Neural cell (in vitro differentiated cells): ENCODE measurements around the gene STUM. TPM values are rescaled to one million over a fixed set of nuclear protein-coding genes. Genes with fewer than 3 reads are reported as not detected.
A peak's percentile ranks its signal among the peaks of the same experiment; 100 is the strongest.

Source experiments
- H2AFZ ChIP-seq: fragments of 200-600, 300-800 bp; sonication (generic), shearing (Covaris generic); 2 replicates; pipeline ENCODE4 v1.6.0; 2014; ENCODE audit warnings: low read depth, mild to moderate bottlenecking, antibody characterized with exemption, low read length, moderate library complexity
- H3F3A ChIP-seq: fragments of 200-600 bp; shearing (Covaris generic); 2 replicates; pipeline ENCODE4 v1.6.1; 2016; ENCODE audit warnings: mild to moderate bottlenecking, moderate library complexity, mixed read lengths, antibody characterized with exemption, low read length; ENCODE audit not compliant: insufficient read depth, poor library complexity, severe bottlenecking
- H3K27ac ChIP-seq: fragments of 200-600, 300-800 bp; sonication (generic), shearing (Covaris generic); 2 replicates; pipeline ENCODE4 v1.5.1; 2014; ENCODE audit warnings: mild to moderate bottlenecking, low read length, moderate library complexity
- H3K27me3 ChIP-seq: fragments of 300-800, 200-600 bp; sonication (generic), shearing (Covaris generic); 2 replicates; pipeline ENCODE4 v1.6.0; 2014; ENCODE audit warnings: mild to moderate bottlenecking, low read depth, low read length, moderate library complexity; ENCODE audit not compliant: insufficient read depth
- H3K36me3 ChIP-seq: fragments of 300-800, 200-600 bp; sonication (generic), shearing (Covaris generic); 2 replicates; pipeline ENCODE4 v1.5.1; 2014; ENCODE audit warnings: mild to moderate bottlenecking, antibody characterized with exemption, low read length, moderate library complexity; ENCODE audit not compliant: insufficient read depth
- H3K4me2 ChIP-seq: fragments of 300-800, 200-600 bp; sonication (generic), shearing (Covaris generic); 2 replicates; pipeline ENCODE4 v1.6.0; 2014; ENCODE audit warnings: mild to moderate bottlenecking, low read length
- H3K4me3 ChIP-seq: fragments of 300-800, 200-600 bp; sonication (generic), shearing (Covaris generic); 2 replicates; pipeline ENCODE4 v1.5.1; 2014; ENCODE audit warnings: mild to moderate bottlenecking, low read length, moderate library complexity
- H3K79me2 ChIP-seq: fragments of 200-600 bp; shearing (Covaris generic); replicated peaks from 2 replicates; pipeline ENCODE4 v1.6.0; 2014; ENCODE audit warnings: mild to moderate bottlenecking, low read length, moderate library complexity; ENCODE audit not compliant: insufficient read depth
- H3K9ac ChIP-seq: fragments of 300-800, 200-600 bp; sonication (generic), shearing (Covaris generic); 2 replicates; pipeline ENCODE4 v1.6.1; 2016; ENCODE audit warnings: mild to moderate bottlenecking, low read length, mixed read lengths
- H3K9me2 ChIP-seq: fragments of 200-600 bp; shearing (Covaris generic); 2 replicates; pipeline ENCODE4 v1.6.1; 2016; ENCODE audit warnings: mild to moderate bottlenecking, low read length, mixed read lengths; ENCODE audit not compliant: insufficient read depth
- H3K9me3 ChIP-seq: fragments of 200-600, 300-800 bp; sonication (generic), shearing (Covaris generic); 2 replicates; pipeline ENCODE4 v1.6.1; 2016; ENCODE audit warnings: mild to moderate bottlenecking, mixed run types, low read length, moderate library complexity, mixed read lengths
- H4K20me1 ChIP-seq: fragments of 200-600 bp; shearing (Covaris generic); 2 replicates; pipeline ENCODE4 v1.6.1; 2016; ENCODE audit warnings: mild to moderate bottlenecking, mixed run types; ENCODE audit not compliant: insufficient read depth
- CTCF ChIP-seq: fragments of 450-650 bp; IDR thresholded peaks from 2 replicates; pipeline ENCODE4 v1.5.1; 2014; ENCODE audit warnings: antibody characterized with exemption, mild to moderate bottlenecking, moderate library complexity; ENCODE audit not compliant: poor library complexity, severe bottlenecking
- EP300 ChIP-seq: fragments of 450-650 bp; conservative IDR thresholded peaks from 2 replicates; pipeline ENCODE4 v1.6.1; 2014; ENCODE audit warnings: antibody characterized with exemption, mild to moderate bottlenecking, moderate library complexity; ENCODE audit not compliant: poor library complexity, severe bottlenecking
- EZH2 ChIP-seq: fragments of 200-600, 300-800 bp; shearing (Covaris generic), sonication (generic); IDR thresholded peaks from 2 replicates; pipeline ENCODE4 v1.6.1; 2014; ENCODE audit warnings: antibody characterized with exemption, low read length, borderline replicate concordance, mild to moderate bottlenecking; ENCODE audit not compliant: insufficient read depth, poor library complexity, severe bottlenecking
- MXI1 ChIP-seq: fragments of 450-650 bp; conservative IDR thresholded peaks from 2 replicates; pipeline ENCODE4 v1.6.1; 2014; ENCODE audit warnings: antibody characterized with exemption, mild to moderate bottlenecking; ENCODE audit not compliant: poor library complexity, severe bottlenecking
- POLR2AphosphoS5 ChIP-seq: IDR thresholded peaks from 2 replicates; pipeline ENCODE4 v1.6.1; 2012
- RAD21 ChIP-seq: fragments of 450-650 bp; conservative IDR thresholded peaks from 2 replicates; pipeline ENCODE4 v1.6.1; 2014; ENCODE audit warnings: antibody characterized with exemption, mild to moderate bottlenecking, moderate library complexity
- REST ChIP-seq: IDR thresholded peaks from 2 replicates; pipeline ENCODE4 v1.6.1; 2012; ENCODE audit warnings: borderline replicate concordance
- SMC3 ChIP-seq: fragments of 450-650 bp; conservative IDR thresholded peaks from 2 replicates; pipeline ENCODE4 v1.6.1; 2014; ENCODE audit warnings: antibody characterized with exemption, mild to moderate bottlenecking, moderate library complexity; ENCODE audit not compliant: poor library complexity
- TAF1 ChIP-seq: IDR thresholded peaks from 2 replicates; pipeline ENCODE4 v1.6.1; 2012; ENCODE audit warnings: low read depth
- polyA plus RNA-seq: library from polyadenylated mRNA; depleted of rRNA; stranded (reverse); fragments of >200 nt; gene quantifications from 2 replicates; pipeline ENCODE4 v1.2.3, GENCODE V29; 2014

STUM gene
- polyA plus RNA-seq, 1 donor from 2014 or later, result 0.52 TPM

GRCh38 chr1:226634166-226634588 lies 85.6 kb downstream of the STUM start:
- no peaks in the 10 kb centered on the region for H3K9me2 ChIP-seq
- H3K9me3 ChIP-seq, result no peaks in the 10 kb centered on the region
- no peak overlapping the region for H3K4me3 ChIP-seq
- no peaks in the 10 kb centered on the region for H3K79me2 ChIP-seq
- H4K20me1 ChIP-seq, result no peaks in the 10 kb centered on the region
- H3F3A ChIP-seq, result no peaks in the 10 kb centered on the region
- H2AFZ ChIP-seq, result no peak overlapping the region
- TF ChIP-seq EP300, result no peak
- TF ChIP-seq MXI1, result no peak
- TF ChIP-seq CTCF, result peak; percentile 72
- TF ChIP-seq POLR2AphosphoS5, result no peak
- no peak for TF ChIP-seq TAF1
- peak; percentile 73 for TF ChIP-seq SMC3
- no peak for TF ChIP-seq REST
- peak; percentile 73 for TF ChIP-seq RAD21
- TF ChIP-seq EZH2, result no peak
- no peaks in the 10 kb centered on the region for H3K36me3 ChIP-seq
- no peak overlapping the region for H3K4me2 ChIP-seq
- no peak overlapping the region for H3K27ac ChIP-seq
- H3K9ac ChIP-seq, result no peak overlapping the region
- H3K27me3 ChIP-seq, result no peaks in the 10 kb centered on the region

GRCh38 chr1:226634611-226635246 lies 86.2 kb downstream of the STUM start:
- no peak overlapping the region for H3K27ac ChIP-seq
- no peaks in the 10 kb centered on the region for H3K9me3 ChIP-seq
- H3K9ac ChIP-seq, result no peak overlapping the region
- no peaks in the 10 kb centered on the region for H3K27me3 ChIP-seq
- H3K4me3 ChIP-seq, result no peak overlapping the region
- no peaks in the 10 kb centered on the region for H3K9me2 ChIP-seq
- H4K20me1 ChIP-seq, result no peaks in the 10 kb centered on the region
- no peak overlapping the region for H3K4me2 ChIP-seq
- TF ChIP-seq MXI1, result no peak
- no peak for TF ChIP-seq RAD21
- no peak for TF ChIP-seq EZH2
- no peak for TF ChIP-seq POLR2AphosphoS5
- no peak for TF ChIP-seq REST
- TF ChIP-seq EP300, result no peak
- TF ChIP-seq TAF1, result no peak
- TF ChIP-seq SMC3, result no peak
- TF ChIP-seq CTCF, result no peak
- no peak overlapping the region for H2AFZ ChIP-seq
- no peaks in the 10 kb centered on the region for H3K79me2 ChIP-seq
- no peaks in the 10 kb centered on the region for H3F3A ChIP-seq
- no peaks in the 10 kb centered on the region for H3K36me3 ChIP-seq
